Measurements from ENCODE around the gene SSH2. TPM values are rescaled to one million over a fixed set of nuclear protein-coding genes. Genes with fewer than 3 reads are reported as not detected.

SSH2 gene
- total RNA-seq, 1 experiment from 2014 or later = 14.6 TPM

- no peaks in the 10 kb centered on the region for H3K79me2 ChIP-seq (ENCODE audit: insufficient read depth, low read length)
- H3K18ac ChIP-seq (ENCODE audit: insufficient read length, low read depth, low read length) = no peak overlapping the region
- H3K9me3 Mint-ChIP-seq = no peaks in the 10 kb centered on the region
- H4K5ac ChIP-seq (ENCODE audit: insufficient read length, low read depth, low read length) = no peak overlapping the region
- no peak overlapping the region for H3K27ac ChIP-seq (ENCODE audit: insufficient read length, low read depth, low read length)
- H4K91ac ChIP-seq (ENCODE audit: insufficient read length, low read depth, low read length) = no peak overlapping the region
- H3K27me3 Mint-ChIP-seq (ENCODE audit: low read depth) = no peaks in the 10 kb centered on the region
- no peak overlapping the region for H2BK5ac ChIP-seq (ENCODE audit: insufficient read length, low read length)
- no peaks in the 10 kb centered on the region for H3K9me3 ChIP-seq (ENCODE audit: control insufficient read depth, low read depth, low read length)
- no peak for DNase-seq
- no peaks in the 10 kb centered on the region for H3K79me1 ChIP-seq (ENCODE audit: insufficient read depth, low read depth, low read length, poor library complexity, severe bottlenecking)
- TF ChIP-seq CTCF (conservative IDR thresholded peaks at IDR 0.05) = no peak
- no peak overlapping the region for H2BK120ac ChIP-seq (ENCODE audit: low read depth, low read length, poor library complexity, severe bottlenecking)
- no CpG with 5 or more reads among the region's 1 CpG for WGBS (ENCODE audit: extremely low coverage, insufficient read length, low lambda C conversion rate)
- H4K20me1 ChIP-seq (ENCODE audit: control insufficient read depth, insufficient read depth, insufficient read length) = no peaks in the 10 kb centered on the region
- H4K8ac ChIP-seq (replicated peaks; ENCODE audit: insufficient read length, low read depth, low read length) = no peak overlapping the region
- H2BK12ac ChIP-seq (ENCODE audit: insufficient read length, low read depth, low read length) = no peak overlapping the region
- no peak overlapping the region for H2AK5ac ChIP-seq (ENCODE audit: insufficient read length, low read length)
- H2BK20ac ChIP-seq (ENCODE audit: low read depth, low read length, poor library complexity, severe bottlenecking) = no peak overlapping the region
- no peak overlapping the region for H3T11ph ChIP-seq (ENCODE audit: low read length)
- H3K36me3 Mint-ChIP-seq (ENCODE audit: insufficient read depth in 1 of 3, low read depth in 3 of 3) = no peaks in the 10 kb centered on the region
- no peak overlapping the region for H3K27ac Mint-ChIP-seq
- no peak overlapping the region for H3K56ac ChIP-seq (ENCODE audit: insufficient read length, low read depth, low read length)
- H3K4me3 Mint-ChIP-seq = no peak overlapping the region
- no peak overlapping the region for H3K4me2 ChIP-seq (ENCODE audit: insufficient read depth, insufficient read length, low read length)
- H3K4ac ChIP-seq (ENCODE audit: low read depth, low read length) = no peak overlapping the region
- H3K4me1 Mint-ChIP-seq = 0 out of 4 replicates have a peak, but pooled peaks cover 0 to 2% of the 10 kb centered on the region in 2 experiments
- H3K23me2 ChIP-seq (ENCODE audit: insufficient read length, low read depth, low read length, poor library complexity, severe bottlenecking) = no peaks in the 10 kb centered on the region
- H2BK15ac ChIP-seq (ENCODE audit: low read depth, low read length) = no peak overlapping the region
- H3K23ac ChIP-seq (ENCODE audit: insufficient read length, low read depth, low read length) = no peak overlapping the region
- H3K9ac ChIP-seq (ENCODE audit: extremely low read depth, insufficient read length, low read length) = no peak overlapping the region
- no peaks in the 10 kb centered on the region for H3K4me1 ChIP-seq (ENCODE audit: insufficient read depth, low read length)
- no peak overlapping the region for H2AFZ ChIP-seq (ENCODE audit: low read length)
- no peak overlapping the region for H3K14ac ChIP-seq (ENCODE audit: insufficient read depth, low read length)
- no peaks in the 10 kb centered on the region for H3K27me3 ChIP-seq (ENCODE audit: insufficient read depth, low read length)
Observed at GRCh38 chr17:29820425-29820824, 109.6 kb downstream of the SSH2 start.

Measured in H9 (cell line).